ENCODE data around the gene RSPH9.

Gene RSPH9

DNA sequence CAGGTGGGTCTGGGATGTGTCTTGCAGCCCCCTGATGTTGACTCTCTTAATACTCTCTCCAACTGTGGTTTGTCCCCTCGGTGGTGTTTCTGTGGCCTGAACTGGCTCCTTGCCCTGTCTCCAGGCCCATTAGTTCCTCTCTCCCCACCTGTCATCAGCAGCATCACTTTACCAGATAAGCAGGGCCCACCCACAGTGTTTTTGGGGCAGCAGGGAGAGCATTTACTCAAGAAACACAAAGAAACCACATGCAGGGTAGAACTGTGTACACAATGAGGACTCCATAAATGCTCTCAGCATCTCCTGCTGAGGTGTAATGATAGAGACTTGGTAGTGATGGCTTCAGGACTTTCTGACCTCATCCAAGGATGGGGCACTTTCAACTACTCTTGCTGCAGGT, 62.9 kb downstream of the RSPH9 start:
- DNase-seq (ENCODE audit: extremely low read depth in 1 of 2, low read depth in 1 of 2), result no peak

DNA sequence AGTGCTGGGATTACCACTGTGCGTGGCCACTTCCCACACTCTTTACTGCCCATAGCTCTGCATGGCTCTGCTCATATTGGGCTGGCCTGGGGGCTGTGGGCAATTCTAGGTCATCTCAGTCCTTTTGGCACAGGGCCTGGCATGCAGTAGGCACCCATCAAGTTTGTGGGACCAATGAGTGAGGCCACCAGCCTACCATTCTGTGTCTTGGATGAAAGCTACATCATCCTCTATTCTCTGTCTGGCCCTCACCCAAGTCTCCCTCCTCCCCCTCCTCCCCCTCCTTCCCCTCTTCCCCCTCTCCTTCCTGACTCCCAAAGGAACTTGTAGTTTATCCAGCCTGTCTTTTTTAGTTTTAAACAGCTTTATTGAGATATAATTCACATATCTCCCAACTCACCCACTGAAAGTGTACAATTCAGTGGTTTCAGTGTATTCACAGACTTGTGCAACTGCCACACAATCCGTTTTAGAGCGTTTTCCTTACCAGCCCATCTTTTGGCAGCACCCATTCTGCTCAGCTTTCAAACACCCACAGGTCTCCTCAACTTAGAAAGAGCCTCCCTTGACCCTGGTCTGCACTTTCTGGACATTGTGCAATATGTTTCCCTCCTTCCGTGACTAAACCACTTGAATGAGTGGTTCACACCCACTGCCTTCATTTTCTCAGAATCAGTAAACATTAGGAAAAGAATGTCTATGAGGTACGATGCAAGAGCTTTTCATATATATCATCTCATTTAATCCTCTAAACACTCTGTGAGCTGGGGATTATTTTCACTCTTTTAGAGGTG, 64.2 kb downstream of the RSPH9 start:
- DNase-seq (ENCODE audit: extremely low read depth in 1 of 2, low read depth in 1 of 2), result no peak

DNA sequence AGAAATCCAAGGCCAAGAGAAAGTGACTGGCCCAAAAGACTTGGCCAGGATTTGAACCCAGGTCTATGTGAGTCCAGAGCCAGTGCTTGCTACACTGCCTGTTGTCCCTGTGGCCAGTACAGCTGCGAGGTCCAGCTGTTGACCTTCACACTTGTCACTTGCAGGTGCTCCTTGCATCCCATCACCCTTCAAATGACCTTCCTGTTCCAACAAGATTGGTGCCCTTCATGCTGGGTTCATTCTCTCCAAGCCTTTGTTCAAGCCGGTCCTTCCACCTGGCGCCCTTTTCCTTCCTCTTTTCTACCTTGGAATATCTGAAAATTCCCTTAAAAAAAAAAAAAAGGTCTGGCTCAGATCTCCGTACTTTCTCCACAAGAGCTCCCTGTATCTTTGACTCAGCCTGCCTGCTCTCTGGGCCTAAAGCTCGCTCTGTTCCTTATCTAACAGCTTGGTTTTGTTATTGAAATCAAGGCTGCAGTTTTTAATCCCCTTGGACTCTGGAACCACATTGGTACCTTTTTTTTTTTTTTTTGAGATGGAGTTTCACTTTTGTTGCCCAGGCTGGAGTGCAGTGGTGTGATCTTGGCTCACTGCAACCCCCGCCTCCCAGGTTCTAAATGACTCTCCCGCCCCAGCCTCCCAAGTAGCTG, 64.9 kb downstream of the RSPH9 start:
- DNase-seq (ENCODE audit: extremely low read depth in 1 of 2, low read depth in 1 of 2), result no peak

DNA sequence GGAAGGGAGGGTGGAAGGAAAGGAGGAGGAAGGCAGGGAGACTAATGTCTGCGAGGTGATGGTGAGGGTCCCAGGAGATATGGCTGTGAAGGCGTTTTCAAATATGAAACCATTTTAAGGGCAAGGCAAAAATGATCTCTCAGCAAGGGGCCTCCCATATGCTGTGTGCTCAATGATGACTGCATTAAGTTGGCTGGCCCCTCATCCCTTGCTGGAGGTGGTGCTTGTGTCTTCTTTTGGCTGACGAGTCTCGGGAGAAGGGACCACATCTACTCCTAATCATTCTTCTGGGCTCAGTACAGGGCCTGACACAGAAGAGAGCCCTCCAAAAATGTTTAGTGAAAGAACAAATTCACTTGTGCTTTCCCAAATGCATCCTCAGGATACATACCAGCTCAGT, 65.7 kb downstream of the RSPH9 start:
- DNase-seq (ENCODE audit: extremely low read depth in 1 of 2, low read depth in 1 of 2), result no peak

DNA sequence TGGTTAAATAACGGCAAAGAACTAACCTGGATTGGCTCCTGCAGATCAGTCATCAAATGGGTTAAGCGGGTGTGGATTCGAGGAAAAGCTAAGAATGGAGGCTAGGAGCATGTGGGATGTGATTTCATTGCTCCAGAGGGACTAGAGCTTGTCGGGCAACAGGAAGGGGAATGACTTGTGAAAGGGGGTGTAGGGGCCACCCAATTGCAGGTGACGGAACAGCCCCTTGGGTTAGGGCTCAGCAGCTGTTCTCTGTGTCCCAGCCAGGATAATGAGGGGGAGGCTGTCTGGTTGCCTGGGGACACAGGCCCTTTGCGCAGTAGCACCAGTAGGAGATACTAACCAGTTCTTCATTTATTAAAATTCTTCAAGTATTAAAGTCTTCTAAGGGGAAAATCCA, 67.7 kb downstream of the RSPH9 start:
- no peak for DNase-seq (ENCODE audit: extremely low read depth in 1 of 2, low read depth in 1 of 2)

DNA sequence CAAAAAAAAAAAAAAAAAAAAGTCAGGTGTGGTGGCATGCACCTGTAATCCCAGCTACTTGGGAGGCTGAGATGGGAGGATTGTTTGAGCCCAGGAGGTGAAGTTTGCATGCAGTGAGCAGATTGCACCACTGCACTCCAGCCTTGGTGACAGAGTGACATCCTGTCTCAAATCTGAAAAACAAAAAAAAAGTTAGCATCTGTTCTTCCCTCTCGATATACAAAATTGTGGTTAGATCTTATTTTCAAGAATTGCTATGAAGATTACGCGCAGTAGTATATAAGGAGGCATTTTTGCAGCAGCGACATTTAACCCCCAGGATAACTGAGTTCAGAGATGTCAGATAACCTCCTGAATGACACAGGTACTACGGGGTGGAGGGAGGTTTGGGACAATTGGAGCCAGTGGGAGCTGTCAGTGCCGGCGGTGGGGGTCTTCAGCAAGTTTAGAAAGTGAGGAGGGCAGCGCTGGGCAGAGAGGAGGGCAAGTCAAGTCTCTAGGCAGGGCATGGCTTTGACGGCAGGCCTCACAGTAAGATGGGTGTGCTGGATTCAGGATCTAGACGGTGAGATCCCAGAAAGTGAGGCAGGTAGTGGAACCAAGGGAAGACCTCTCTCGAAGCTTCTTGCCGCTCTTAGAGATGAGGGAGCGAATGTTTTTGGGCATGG, 68.9 kb downstream of the RSPH9 start:
- no peak for DNase-seq (ENCODE audit: extremely low read depth in 1 of 2, low read depth in 1 of 2)

DNA sequence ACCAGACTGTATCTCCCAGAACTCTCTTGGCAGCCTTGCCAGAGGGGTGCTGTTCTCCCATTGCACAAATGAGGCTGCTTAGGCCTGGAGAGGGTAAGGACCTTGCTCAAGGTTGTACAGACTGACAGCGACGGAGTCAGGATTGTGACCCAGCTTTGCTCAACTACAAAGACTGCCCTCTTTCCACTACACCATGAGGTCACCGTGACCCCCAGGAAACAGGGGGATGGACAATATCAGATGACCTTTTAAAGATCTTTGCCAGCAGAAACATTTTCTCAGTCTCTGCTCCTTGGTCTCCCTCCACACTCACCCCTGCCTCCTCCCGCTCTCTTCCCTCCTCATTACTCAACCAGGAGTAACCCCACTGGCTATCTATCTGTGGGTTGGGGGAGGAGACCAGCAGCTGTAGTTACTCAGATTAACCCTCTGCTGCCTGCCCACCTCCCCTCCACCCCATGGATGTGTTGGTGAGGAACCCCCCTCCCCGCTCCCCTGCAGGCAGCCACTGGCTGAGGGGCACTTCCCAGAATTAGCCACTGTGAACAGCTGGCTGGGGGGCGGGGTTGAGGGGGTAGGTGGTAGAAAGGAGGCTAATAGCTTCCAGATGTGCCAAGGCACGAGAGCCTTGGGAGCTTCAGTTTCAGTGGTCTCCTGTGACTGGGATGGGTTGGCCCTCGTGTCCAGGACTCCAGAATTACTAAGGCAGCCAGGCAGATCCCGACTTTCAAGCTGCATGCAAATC, 69.6 kb downstream of the RSPH9 start:
- DNase-seq (ENCODE audit: extremely low read depth in 1 of 2, low read depth in 1 of 2), result no peak

DNA sequence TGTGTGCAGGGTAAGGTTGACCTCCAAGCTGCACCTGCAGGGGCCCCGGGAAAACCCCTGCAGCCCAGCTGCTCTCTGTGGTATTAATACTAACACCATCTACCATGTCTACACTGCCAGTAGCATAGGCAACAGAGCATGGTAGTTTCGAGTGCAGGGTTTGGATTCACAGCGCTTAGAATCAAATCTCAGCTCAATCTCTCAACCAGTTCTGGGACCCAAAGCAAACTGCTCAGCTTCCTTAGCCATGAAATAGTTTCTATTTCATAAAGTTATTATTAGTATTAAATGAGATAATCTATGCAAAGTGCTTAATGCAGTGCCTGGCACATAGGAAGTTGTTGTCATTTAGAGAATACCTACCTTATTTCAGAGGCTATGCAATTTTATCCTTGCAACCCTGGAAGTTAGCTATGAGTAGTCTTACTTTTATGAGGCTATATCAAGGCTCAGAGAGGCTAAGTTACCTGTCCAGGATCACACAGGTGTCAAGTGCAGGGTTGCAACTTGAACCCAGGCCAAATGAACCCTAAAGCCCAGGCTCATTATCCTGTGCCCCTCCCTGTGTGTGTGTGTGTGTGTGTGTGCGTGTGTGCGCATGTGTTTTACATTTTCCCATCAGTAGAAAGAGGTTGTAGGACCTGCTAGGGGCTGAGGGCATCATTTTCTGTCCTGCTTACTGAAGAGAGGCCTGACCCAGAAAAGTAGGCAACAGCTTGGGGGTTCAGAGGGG, 70.4 kb downstream of the RSPH9 start:
- no peak for DNase-seq (ENCODE audit: extremely low read depth in 1 of 2, low read depth in 1 of 2)

DNA sequence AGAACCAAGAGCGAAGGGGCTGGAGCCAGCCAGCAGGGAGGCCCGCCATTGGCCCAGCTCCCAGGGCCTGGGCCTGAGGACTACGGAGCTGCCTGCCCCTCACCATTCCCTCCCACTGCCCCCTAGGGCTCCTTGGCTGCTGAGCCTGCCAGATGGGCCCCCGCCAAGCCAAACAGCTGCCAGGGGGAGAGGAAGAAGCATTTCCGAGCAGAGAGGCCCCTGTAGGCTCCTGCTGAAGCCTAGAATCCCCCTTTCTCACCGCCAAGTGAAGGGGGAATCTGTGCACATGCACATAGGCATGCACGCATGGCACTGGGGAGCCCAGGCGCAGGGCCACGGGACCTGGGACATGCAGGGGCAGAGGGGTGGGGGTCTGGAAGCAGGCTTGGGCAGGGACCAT, 71.3 kb downstream of the RSPH9 start:
- no peak for DNase-seq (ENCODE audit: extremely low read depth in 1 of 2, low read depth in 1 of 2)

DNA sequence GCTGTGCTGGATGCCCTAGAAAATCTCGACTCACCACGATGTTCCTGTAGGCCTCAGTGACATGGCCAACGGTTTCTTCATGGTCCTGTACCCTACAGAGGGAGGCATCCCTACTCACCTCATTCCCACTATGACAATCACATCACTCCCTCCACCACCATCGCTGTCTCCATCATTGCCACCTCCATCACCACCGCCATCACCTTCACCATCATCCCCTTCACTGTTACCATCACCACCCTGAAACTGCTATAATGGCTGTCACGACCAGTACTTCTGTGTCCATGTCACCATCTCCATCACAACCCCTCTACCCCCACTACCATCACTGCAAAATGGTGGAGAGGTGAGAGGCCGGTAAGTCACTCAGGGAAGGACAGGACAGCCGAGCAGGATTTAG, 72.6 kb downstream of the RSPH9 start:
- no peak for DNase-seq (ENCODE audit: extremely low read depth in 1 of 2, low read depth in 1 of 2)

DNA sequence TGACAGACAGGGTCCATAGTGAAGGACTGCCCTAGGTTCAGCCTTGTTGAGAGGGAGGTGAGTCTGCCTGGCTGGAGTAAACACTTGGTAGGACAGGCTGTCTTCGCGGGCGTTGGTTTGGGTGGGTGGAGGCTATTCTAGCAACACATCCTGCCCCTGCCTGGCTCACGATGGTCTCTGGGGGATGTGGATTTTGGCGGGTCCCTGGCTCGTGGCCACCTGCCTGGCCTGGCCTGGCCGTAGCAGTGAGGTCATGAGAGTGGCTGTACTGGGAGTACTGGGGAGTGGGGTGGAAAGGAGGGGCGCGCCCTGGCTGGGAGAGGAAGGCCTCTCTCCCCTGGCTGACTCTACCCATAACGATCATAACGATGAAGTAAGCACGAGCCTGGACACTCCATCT, 73.0 kb downstream of the RSPH9 start:
- DNase-seq (ENCODE audit: extremely low read depth in 1 of 2, low read depth in 1 of 2), result no peak

DNA sequence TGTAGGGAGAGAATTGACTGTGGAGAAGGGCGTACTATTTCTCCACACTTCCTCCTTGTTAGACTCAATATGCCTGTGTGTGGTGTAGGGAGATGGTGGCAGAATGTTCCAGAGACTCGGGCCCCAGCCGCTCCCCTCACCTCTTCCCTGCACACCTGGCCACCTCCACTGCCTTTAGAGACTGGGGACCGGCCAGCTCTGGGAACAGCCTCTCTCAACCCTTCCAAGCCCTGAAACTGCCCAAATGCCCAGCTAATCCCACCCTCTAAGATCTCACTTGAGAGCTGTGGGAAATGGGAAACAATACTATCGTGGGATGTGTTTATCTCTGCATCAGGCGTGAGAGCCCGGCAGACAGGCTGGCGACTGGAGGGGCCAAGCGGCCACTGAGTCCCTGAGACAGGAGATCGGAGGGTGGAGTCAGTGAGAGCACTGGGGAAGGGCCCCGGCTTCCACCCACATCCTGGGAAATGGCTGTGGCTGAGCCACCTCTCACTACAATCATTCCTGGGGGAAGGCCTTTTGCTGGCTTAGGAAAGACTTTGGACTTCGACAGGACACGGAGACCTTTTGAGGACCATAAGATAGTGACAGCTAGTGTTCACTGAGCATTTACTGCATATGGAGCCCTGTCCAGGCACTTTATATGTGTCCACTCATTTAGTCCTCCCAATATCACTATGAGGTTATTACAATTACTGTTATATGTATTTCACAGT, 73.7 kb downstream of the RSPH9 start:
- no peak for DNase-seq (ENCODE audit: extremely low read depth in 1 of 2, low read depth in 1 of 2)

DNA sequence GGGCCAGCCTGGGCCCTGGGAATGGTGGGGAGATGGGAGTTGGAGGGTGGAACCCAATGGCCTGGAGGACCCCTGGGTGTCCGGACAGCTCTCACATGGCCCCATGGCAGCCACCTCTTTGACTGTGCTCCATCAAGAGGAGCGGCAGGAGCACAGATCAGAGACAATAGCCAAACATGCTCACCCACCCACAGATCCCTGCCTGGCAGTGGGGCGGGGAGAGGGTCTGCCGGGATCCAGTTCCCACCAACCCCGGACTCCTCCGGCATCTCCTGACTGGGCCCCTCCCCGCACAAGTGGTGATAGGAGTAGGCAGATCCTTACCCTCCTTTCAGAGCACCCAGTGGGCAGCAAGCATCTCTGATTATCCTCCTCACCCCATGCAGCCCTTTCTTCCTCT, 74.7 kb downstream of the RSPH9 start:
- DNase-seq (ENCODE audit: extremely low read depth in 1 of 2, low read depth in 1 of 2), result no peak

DNA sequence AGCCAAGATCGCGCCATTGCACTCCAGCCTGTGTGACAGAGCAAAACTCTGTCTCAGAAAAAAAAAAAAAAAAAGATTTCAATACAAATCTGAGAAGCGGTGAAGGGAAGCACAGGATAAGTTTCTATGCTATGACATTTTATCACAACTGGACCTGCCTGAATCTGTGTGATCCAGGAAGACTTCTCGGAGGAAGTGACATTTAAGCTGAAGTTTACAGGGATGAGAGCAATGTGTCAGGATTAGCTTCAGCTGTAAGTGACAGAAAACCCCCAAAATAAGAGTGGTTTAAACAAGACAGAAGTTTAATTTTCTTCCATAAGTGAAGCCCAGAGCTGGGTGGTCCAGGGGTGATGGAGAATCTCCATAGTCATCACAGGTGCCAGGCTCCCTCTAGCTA, 76.2 kb downstream of the RSPH9 start:
- no peak for DNase-seq (ENCODE audit: extremely low read depth in 1 of 2, low read depth in 1 of 2)
